GM18498 (cell line): ENCODE measurements around the gene PRKAR2B.
A peak's percentile ranks its signal among the peaks of the same experiment; 100 is the strongest.

Experiments
- ATAC-seq: cut with Tn5 transposase; IDR thresholded peaks from one replicate; pipeline ENCODE4 v1.9.1; 2021; ENCODE audit warnings: mild to moderate bottlenecking, moderate library complexity; ENCODE audit not compliant: unreplicated experiment

The PRKAR2B gene

DNA sequence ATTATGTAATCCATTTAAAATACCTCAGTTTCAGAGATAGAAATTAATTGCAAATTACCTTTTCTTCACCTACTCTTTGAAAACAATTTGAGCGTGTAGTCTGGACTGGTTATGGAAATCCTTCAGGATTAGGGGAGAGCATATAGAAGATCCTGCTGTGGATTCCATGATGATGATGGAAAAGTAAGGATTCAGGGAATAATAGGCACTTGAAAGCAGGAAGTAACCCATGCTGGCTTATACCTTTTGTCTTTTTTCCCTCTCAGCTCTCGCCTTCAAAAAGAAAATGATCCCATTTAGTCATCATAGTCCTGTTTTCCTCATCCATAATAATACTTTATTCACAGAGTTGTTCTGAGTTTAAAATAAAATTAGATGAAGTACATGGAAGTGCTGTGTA is 128.7 kb downstream of the PRKAR2B start:
- no peak for ATAC-seq

DNA sequence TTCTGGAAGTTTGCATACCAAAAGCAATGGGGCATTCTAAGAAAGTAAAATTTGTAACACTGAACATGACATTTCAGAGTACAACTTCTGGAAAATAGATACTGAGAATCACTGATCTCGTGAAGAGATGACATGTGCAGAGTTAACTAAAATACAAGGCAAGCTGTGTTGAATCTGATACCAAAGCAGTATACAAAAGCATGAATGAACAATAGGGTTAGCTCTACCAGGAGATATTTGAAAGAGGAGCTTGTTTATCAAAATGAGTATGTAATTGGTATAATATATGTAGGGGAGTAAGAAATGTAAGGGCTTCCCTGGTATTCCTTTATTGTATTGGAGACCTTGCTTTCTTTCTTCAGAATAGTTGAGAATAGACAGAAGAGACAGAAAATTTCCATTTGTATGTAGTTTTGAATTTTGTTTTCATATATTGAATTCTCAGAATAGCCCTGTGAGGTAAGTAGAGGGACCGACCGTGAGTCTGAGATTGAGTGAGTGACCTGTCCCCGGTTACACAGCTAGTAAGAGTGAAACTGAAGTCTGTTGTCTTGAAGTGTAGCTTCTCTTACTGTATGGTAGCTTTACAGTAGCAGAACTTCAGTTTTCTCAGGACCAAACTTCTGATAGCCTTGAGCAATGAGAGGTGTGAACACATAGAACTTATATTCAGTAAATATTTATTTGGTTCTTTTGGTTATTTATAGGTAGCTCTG is 129.3 kb downstream of the PRKAR2B start:
- peak; percentile 56 for ATAC-seq

DNA sequence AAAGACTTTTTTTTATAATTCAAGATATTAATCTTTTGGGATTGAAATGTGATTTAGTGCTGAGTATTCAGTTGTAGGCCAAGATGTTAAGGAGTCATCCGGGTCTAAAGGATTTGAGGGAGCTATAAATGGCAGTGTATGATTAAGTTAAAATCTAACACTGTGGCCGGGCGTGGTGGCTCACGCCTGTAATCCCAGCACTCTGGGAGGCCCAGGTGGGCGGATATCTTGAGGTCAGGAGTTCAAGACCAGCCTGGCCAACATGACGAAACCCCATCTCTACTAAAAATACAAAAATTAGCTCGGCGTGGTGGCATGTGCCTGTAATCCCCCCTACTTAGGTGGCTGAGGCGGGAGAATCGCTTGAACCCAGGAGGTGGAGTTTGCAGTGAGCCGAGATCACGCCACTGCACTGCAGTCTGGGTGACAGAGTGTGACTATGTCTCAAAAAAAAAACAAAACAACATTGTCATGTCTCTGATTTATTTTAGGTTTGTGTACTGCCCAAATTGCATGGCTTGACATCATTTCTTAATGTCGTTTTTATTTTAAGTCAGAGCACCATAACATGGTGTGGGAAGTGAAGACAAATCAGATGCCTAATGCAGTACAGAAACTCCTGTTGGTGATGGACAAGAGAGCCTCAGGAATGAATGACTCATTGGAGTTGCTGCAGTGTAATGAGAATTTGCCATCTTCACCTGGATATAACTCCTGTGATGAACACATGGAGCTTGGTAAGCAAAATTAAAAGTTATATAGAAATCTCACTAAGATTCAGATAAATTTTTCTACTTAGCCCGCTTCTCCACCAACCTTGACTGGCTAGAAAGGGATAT is 135.0 kb downstream of the PRKAR2B start:
- no peak for ATAC-seq

DNA sequence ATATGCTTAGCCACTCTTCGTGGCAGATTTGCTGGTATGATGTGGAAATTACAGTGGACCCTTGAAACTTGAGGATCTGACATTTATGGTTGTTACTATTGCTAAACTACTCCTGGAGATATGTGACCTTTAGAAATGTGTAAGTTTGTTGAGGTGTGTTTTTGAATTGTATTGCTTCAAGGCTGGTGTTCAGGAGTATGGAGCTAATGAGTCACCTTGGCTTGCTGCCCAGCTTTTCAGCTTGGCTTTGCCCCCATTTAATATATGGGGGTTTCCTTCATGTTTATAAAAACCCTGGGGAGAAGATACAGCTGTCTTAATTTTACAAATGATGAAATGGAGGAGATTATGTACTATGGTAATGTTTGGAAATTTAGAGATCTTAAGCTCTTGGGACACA is 135.9 kb downstream of the PRKAR2B start:
- no peak for ATAC-seq

DNA sequence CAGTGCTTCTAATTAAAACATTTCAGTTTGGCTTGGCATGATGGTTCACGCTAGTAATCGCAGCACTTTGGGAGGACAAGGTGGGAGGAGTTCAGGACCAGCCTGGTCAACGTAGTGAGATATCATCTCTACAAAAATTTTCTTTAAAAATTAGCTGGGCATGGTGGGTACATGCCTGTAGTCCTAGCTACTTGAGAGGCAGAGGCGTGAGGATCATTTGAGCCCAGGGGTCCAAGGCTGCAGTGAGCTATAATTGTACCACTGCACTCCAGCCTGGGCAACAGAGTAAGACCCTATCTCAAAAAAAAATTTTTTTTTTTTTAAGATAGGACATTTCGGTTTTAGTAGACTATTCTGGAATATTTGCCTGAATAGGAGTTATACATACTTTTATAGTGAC is 136.7 kb downstream of the PRKAR2B start:
- no peak for ATAC-seq

DNA sequence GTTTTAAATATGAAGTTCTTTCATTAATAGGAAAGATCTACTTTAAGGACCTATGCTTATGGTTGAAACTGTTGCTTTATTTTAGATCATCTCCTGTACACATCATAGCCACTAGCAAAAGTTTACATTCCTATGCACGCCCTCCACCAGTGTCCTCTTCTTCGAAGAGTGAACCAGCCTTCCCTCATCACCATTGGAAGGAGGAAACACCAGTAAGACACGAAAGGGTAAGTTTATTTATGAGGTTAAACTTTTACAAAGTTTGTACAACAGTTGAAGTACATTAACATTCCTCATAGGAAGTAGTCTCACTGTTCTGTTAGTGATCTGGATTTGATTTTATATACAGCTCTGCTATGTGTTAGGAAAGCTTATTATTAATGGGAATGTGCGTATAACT is 141.2 kb downstream of the PRKAR2B start:
- ATAC-seq: no peak

DNA sequence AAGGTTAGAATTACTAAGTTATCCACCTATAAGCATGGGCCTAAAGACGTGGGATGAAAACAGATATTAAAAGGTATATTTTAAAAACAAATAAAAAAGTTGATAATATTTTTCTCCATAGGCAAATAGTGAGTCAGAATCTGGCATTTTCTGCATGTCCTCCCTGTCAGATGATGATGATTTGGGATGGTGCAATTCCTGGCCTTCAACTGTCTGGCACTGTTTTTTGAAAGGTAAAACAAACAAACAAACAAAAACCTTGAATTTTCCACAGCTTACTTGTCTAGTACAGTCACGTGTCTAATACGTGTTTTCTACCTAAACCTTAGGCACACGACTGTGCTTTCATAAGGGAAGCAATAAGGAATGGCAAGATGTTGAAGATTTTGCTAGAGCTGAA is 141.7 kb downstream of the PRKAR2B start:
- ATAC-seq: no peak

DNA sequence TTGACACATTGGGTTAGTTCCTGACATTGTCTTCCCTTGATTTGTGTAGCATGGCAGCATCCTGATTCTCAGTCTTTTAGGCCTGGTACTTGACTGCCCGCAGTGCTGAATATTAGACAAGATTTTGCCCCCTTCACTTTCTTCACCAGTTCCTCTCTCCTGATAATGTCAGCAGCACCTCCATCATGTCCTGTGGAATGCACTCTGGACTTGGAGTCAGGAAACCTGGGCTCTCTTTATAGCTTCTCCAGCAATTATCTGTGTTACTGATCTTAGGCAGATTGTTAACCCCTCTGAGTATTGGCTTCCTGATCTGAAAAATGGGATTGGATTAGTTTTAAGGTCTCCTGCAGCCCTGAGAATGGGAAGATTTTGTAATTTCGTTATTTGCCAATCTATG is 143.3 kb downstream of the PRKAR2B start:
- no peak for ATAC-seq

DNA sequence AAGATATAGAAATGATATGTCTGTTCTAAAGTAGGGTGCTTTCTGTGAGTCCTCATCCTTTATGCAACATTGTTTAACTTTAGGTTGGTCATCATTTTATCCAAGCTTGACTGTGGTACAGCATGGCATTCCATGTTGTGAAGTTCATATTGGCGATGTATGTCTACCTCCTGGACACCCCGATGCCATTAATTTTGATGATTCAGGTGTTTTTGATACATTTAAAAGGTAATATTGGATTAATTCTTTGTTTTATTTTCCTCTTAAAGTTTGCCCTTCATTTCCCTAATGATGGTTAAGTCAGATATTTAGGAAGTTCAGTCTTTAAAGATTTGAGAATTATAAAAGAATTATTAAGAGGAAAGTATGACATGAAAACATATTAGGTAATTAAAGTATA is 145.6 kb downstream of the PRKAR2B start:
- no peak for ATAC-seq

DNA sequence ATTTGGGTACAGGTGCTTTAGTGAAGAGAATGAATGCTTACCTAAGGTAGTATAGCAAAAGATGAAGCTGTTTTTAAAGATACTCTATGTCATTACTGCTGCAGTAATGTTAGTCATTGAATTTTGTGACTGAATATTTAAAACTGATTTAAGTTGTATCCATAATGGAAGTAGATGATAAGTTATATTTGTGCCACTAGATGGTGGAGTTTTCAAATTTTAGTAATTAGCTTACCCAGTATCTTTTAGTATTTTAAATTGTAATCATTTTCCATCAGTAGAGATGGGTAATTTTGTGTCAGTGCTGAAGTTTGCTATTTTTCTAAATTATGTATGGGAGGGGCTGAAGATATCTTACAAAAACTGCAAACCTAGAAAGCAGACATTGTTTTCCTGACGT is 149.5 kb downstream of the PRKAR2B start:
- ATAC-seq: no peak

DNA sequence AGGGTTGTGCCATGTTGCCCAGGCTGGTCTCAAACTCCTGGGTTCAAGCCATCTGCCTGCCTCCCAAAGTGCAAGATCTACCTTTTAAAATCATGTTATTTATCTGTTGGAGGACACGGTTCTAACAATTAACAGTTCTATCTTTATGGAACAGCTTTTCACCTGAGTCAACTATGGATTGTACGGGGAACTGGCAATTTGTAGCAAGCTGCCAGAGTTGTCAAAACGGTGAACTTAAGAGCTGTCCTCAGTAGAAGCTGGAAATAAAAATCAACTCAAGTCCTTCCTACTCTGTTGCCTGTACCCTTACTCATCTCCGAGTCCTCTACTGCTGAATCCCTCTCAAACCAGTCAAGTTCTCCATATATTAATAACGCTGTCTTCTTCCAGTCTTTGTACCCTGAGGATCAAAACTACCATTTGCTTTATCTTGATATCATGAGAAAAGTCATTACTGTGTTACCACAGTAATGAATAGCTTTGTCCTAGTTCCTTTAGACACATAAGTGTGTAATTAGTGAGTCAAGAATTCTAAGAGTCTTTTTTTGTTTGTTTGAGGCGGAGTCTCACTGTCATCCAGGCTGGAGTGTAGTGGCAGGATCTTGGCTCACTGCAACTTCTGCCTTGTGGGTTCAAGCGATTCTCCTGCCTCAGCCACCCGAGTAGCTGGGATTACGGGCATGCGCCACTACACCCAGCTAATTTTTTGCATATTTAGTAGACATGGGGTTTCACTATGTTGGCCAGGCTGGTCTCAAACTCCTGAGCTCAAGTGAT is 152.5 kb downstream of the PRKAR2B start:
- ATAC-seq: no peak

DNA sequence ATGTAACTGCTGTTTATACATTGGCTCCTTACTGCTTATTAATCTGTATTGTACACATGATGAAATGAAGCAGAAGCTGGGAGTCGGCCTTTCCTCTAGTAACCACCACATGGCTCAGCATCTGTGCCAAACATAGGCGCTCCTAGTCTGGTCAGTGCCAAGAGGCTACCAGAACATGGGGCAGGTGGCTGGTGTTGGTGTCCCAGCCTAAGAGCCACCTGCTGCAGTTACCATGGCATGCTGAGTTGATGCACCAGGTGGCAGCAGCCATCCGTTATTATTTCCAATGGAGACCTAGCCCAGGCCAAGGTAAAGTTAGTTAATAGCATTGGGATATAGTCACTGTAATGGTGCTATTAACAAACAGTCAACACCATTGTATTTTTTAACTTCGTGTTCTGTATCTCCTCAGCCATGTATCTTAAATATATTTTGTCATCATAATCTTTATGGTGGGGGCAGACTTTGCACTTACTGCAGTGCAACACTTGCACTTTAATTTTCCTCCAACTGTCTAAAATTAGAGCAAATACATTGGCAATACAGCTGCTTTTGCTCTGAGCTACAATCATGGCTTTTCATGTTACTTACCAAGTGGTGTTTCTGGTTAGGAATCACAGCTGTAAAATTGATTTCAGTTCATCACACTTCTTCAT is 157.4 kb downstream of the PRKAR2B start:
- ATAC-seq: no peak

DNA sequence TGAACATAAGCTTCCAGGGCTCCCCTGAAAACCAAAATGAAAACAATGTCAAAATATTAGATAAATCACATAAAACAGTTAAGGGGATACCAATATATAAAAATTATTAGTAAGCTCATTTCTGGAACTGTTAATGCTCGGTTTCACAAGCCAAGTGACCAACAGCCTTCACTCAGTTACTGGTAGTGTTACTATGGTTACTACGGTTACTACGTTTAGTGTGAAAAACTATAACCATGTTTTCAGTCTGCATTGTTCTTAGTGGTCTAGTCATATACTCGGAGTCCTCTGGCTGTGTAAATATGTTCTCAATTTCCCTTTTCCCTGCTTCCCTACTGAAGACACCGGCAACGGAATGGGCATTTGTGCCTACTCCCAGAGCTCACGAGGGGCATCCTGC is 159.1 kb downstream of the PRKAR2B start:
- ATAC-seq: no peak

DNA sequence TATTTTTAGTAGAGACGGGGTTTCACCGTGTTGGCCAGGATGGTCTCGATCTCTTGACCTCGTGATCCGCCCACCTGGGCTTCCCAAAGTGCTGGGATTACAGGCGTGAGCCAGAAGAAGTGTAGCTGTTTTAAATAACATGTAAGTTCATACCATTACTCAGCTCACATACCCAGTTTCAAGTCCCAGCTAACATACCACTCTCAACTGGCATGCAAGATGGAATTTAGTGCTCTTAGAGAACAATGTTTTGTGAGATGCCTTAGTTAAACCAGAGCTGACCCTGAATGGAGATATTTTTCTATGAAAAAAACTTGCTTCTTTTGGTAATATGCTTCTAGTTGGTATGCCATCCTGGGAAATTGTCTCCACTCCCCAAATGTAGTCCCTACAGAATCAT is 161.6 kb downstream of the PRKAR2B start:
- ATAC-seq: no peak

DNA sequence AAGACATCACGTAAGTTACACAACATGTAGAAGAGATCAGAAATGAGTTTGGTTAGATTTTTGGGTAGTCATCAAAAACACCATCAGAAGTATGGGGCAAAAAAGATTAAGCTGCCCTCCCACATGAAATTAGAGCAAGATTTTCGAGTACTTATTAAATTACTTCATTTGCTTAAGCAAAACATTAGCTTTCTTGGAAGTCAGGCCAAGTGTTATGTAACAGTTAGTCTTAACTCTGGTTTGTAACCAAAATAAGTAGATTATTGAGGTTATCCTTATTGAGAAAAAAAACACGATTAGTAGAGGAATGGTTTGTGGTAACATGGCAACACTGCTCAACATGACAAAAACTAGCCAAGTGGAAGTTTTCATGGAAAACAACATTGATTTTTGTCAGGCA is 162.2 kb downstream of the PRKAR2B start:
- ATAC-seq: no peak

DNA sequence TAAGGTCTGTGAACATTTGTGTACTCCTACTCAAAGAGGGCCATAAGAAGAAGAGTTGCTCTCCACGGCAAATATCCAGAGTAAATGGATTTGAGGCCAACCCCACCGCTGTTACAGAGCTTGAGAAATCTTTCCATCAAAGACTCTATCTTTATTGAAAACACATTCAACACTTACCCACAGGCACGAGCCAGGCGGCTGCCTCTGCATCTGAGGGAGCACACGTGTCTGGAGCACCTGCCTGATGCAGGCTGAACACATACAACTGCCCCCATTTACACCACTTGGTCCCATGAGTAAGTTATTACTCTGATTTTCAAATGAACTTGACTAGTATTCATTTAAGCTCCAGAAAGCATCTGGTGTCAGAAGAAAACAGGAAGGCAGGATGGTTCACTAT is 163.0 kb downstream of the PRKAR2B start:
- no peak for ATAC-seq

DNA sequence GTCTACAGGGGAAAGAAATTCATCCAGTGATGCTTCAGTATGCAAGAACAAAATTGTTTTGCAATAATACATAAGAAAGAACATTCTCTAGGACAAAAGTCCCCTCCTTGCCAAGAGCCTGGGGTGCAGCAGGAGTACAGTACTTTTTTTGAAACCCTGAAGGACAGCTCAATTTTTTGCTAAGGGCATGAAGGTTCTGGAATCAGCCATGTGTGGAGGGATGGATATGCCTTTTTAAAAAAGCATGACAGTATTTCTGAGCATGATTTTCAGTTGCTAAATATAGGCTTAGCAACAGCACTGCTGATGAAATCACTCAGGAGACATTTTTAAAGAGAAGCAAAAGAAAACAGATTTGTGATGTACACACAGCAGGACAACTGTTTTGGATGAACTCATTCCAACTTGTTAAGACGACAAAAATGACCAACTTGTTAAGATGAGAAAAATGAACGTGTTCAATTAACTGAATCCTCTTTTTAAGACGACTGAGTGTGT is 163.6 kb downstream of the PRKAR2B start:
- ATAC-seq: no peak

DNA sequence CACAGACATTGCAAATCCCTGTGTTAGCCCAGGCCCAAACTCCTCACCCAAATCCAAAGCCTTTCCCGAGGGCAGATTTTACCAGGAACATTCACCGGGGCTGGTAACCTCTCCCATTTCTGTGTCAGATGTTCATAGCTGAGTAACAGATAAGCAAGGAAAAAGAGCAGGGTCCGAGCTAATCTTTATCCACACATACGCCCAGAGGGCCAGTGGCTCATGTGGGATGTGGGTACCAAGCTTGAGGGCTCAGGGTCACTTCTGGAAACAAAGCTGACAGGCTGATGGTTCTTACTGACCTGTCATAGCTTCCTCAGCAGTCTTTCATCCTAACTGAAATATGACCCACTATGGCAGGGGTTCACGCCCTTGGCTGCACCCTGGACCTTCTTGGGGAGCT is 164.1 kb downstream of the PRKAR2B start:
- ATAC-seq: no peak

DNA sequence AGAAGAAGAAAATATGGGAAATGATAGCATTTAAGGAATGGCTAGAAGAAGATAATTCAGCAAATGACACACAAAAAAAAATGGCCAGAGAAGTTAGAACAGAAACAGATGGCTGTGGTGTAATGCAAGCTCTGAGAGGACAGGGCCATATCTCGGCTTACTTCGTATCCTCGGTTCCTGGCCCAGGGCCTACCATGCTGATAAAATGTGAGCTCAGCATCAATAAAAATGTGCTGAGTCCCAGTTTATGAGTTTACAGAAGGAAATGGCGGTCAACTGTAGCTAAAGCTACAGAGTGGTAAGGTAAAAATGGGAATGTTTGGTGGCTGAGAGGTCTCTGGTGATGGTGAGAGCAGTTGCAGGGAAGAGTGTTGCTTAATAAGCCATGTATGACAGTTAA is 165.1 kb downstream of the PRKAR2B start:
- no peak for ATAC-seq

DNA sequence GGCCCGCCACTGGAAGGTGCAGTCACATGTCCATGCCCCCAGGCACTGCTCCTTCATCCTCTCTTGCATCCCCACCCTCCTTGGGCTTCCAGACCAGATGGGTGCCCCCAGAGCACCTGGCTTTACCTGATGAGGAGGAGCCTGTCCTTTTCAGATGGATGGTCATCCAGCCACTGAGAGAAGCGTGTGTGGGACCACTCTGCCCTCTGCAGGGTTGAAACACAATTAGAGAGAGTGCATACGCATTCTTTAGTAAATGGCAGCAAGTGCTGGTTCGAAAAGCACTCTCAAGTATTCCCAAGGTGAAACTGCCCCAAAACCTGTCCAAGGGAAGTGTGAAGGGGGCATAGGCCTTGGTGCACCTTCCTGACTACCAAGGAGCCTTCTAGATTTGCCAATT is 165.9 kb downstream of the PRKAR2B start:
- no peak for ATAC-seq
